Astrocyte of the cerebellum (primary cell): ENCODE data around the gene SORCS2.

Experiments used
- DNase-seq: peaks from one replicate; pipeline ENCODE4 v3.0.0-alpha.2; 2011; ENCODE audit warnings: low read depth
- H3K4me3 ChIP-seq: 2 replicates; pipeline ENCODE4 v1.5.1; 2011; ENCODE audit warnings: mild to moderate bottlenecking, low read depth, low read length, moderate library complexity
- CTCF ChIP-seq: IDR thresholded peaks from 2 replicates; pipeline ENCODE4 v1.5.1; 2012; ENCODE audit warnings: low read length, low read depth, moderate library complexity, mild to moderate bottlenecking; ENCODE audit errors: missing control alignments
- in situ Hi-C: cut with HindIII; loops from 2 replicates; pipeline ENCODE4 v1.10.0; 2017; ENCODE audit warnings: low sequenced_read_pairs

Gene SORCS2

GRCh38 chr4:7408166-7408565 is 215.8 kb downstream of the SORCS2 start:
- in situ Hi-C loops: no loop called here
- no peak for TF ChIP-seq CTCF
- DNase-seq: no peak
- no peak overlapping the region for H3K4me3 ChIP-seq

DNA sequence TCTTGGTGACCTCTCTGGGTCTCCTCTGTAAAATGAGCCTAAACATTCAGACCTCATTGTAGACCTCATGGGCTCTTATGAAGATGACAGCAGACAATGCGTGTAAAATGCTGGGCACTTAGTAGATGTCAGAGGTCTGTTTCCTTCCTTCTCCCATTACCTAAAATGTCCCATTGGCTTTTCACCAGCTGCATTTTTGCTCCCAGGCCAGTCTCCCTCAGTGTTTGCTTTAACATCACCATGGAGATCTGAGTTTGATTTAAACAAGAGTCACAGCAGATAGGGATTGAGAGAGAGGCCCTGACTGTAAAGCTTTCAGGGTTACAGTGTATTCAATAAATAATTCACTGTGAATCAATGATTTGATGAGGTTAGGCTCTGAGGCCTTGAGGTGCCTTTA is 218.1 kb downstream of the SORCS2 start:
- TF ChIP-seq CTCF: no peak
- in situ Hi-C loops: no loop called here
- no peak for DNase-seq
- no peak overlapping the region for H3K4me3 ChIP-seq

DNA sequence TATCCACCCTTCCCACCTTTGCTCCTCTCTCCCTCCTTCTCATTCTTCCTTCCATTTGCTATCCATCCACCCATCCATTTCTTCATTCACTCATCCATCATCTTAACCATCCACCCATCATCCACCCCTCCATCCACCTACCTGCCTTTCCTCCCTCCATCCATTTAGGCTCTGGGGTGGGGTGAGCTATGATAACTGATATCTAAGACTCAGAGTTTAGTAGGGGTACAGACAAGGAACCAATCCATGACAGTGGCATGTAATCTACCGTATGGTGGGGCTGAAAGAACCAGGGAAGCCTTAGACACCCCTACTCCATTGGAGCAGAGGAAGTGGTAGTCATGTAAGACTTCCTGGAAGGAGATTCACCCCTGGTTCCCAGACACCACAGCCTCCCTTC is 219.2 kb downstream of the SORCS2 start:
- H3K4me3 ChIP-seq: no peak overlapping the region
- in situ Hi-C loops: no loop called here
- DNase-seq: no peak
- TF ChIP-seq CTCF: no peak

DNA sequence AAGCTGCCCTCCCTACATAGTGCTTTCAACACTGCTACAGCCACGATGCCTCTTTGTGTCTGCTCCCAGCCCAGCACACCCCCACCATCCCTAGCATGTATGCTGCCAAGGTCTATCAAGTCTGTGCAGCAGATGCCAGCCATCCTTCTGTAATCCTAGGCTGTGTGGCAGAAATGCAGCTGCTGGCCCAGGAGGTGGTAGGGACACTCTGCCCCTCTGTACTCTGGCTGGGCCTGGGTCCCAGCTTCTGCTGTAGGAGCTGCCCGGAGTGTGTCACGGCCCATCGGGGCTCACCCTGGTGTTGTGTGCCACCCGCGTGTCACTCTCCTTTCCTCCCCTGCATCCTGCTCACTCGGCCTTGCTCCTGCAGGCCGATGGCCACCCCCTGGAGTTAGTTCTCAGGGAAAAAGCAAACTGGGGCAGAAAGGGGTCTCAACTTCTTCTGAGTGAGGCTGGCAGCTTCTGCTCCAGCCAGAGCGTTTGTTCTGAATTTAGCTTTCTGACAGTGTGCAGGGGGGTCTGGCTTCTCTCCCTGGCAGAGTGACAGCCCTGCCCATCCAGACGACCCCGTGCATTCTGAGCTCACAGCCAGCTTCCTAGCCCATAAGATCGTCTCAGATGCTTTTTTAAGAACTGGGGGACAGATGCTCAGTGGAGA is 219.7 kb downstream of the SORCS2 start:
- TF ChIP-seq CTCF: no peak
- no peak for DNase-seq
- in situ Hi-C loops: no loop called here
- H3K4me3 ChIP-seq: no peak overlapping the region

- no peak for TF ChIP-seq CTCF
- in situ Hi-C loops: no loop called here
- DNase-seq: no peak
- no peak overlapping the region for H3K4me3 ChIP-seq
These were observed 220.2 kb downstream of the SORCS2 start for GRCh38 chr4:7412554-7412912.

DNA sequence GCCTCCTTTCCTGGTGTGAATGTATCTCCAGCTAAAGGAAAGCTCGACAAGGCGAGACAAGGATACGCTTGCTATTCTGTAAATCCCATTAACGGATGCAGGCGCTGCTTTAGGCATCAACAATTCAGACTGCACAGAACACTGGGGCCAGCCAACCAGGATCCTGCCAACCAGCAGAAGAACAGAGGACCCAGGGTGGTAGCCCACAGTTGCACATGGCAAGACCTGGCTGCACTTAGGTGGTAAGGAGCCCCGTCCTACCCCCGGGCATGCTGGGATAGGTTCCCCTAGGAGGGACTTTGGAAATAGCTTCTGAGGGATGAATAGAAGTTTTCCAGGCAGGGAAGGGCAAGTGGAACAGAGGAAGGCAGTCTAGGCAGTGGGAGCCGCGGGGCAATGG is 221.7 kb downstream of the SORCS2 start:
- no peak for DNase-seq
- no peak for TF ChIP-seq CTCF
- in situ Hi-C loops: no loop called here
- no peak overlapping the region for H3K4me3 ChIP-seq
